HepG2 (cell line): ENCODE measurements around the gene PALMD. TPM values are rescaled to one million over a fixed set of nuclear protein-coding genes. Genes with fewer than 3 reads are reported as not detected.

Source experiments
- AGO2 ChIP-seq: fragments of 200-400 bp; formaldehyde crosslinking; optimal IDR thresholded peaks from 2 replicates; pipeline ENCODE3; 2017; ENCODE audit warnings: mild to moderate bottlenecking, low read depth, low read length, moderate library complexity
- CEBPG ChIP-seq: IDR thresholded peaks from 2 replicates; pipeline ENCODE4 v1.6.1; 2016
- CREB1 ChIP-seq, 2 experiments: fragments of 450-650 bp in 1 of 2; IDR thresholded peaks; 2 replicates each; pipeline ENCODE4 v1.6.1; 2016 to 2017; ENCODE audit warnings: control low read depth in 1 of 2, mild to moderate bottlenecking in 1 of 2, missing compliant biosample characterization in 1 of 2, missing genetic modification characterization in 1 of 2
- GATAD1 ChIP-seq: IDR thresholded peaks from 2 replicates; pipeline ENCODE4 v1.6.1; 2016; ENCODE audit warnings: missing genetic modification reagents, missing compliant biosample characterization
- GFI1 ChIP-seq: sonication (generic); formaldehyde crosslinking; IDR thresholded peaks from 2 replicates; pipeline ENCODE4 v1.5.0; 2020; ENCODE audit warnings: missing genetic modification reagents, mild to moderate bottlenecking, borderline replicate concordance
- HDAC2 ChIP-seq: sonication (generic); formaldehyde crosslinking; IDR thresholded peaks from 2 replicates; pipeline ENCODE4 v1.4.0; 2020; ENCODE audit warnings: missing genetic modification reagents
- HDAC6 ChIP-seq: fragments of 200-600 bp; sonication (generic); IDR thresholded peaks from 2 replicates; pipeline ENCODE4 v1.7.0; 2017; ENCODE audit warnings: mild to moderate bottlenecking, antibody characterized with exemption, low read length, low read depth
- HOXA7 ChIP-seq: sonication (generic); formaldehyde crosslinking; IDR thresholded peaks from 2 replicates; pipeline ENCODE4 v1.8.1; 2022; ENCODE audit warnings: mild to moderate bottlenecking, missing genetic modification reagents, moderate library complexity
- IKZF5 ChIP-seq: IDR thresholded peaks from 2 replicates; pipeline ENCODE4 v1.6.1; 2018; ENCODE audit warnings: missing genetic modification reagents, mild to moderate bottlenecking, missing compliant biosample characterization
- MAZ ChIP-seq, 2 experiments: sonication (generic) in 1 of 2; formaldehyde crosslinking in 1 of 2; IDR thresholded peaks; 2 replicates each; pipeline versions ENCODE4 v1.5.0 to v1.6.1; 2012 to 2020; ENCODE audit warnings: low read depth in 2 of 2, mild to moderate bottlenecking in 2 of 2, borderline replicate concordance in 1 of 2, improper control_type of control experiment in 1 of 2, low read length in 1 of 2, missing genetic modification reagents in 1 of 2, moderate library complexity in 1 of 2
- NFIC ChIP-seq: IDR thresholded peaks from 2 replicates; pipeline ENCODE4 v1.6.1; 2012; ENCODE audit warnings: mild to moderate bottlenecking, low read length, inconsistent platforms
- NR2F2 ChIP-seq: IDR thresholded peaks from 2 replicates; pipeline ENCODE4 v1.6.1; 2012; ENCODE audit warnings: low read depth, inconsistent platforms, borderline replicate concordance
- RFX1 ChIP-seq: fragments of 450-650 bp; IDR thresholded peaks from 2 replicates; pipeline ENCODE4 v1.6.1; 2017
- SAFB2 ChIP-seq: sonication (generic); formaldehyde crosslinking; IDR thresholded peaks from 2 replicates; pipeline ENCODE4 v1.5.1; 2020; ENCODE audit warnings: missing genetic modification reagents, low read depth, mild to moderate bottlenecking, borderline replicate concordance
- TCF7 ChIP-seq: sonication (generic); IDR thresholded peaks from 2 replicates; pipeline ENCODE4 v1.6.1; 2016; ENCODE audit warnings: antibody characterized with exemption, low read depth
- TRIM22 ChIP-seq: fragments of 450-650 bp; IDR thresholded peaks from 2 replicates; pipeline ENCODE4 v1.6.1; 2017
- ZNF24 ChIP-seq: fragments of 450-650 bp; IDR thresholded peaks from 2 replicates; pipeline ENCODE4 v1.6.1; 2017; ENCODE audit warnings: antibody characterized with exemption, mild to moderate bottlenecking
- ZNF253 ChIP-seq: sonication (generic); formaldehyde crosslinking; IDR thresholded peaks from 2 replicates; pipeline ENCODE4 v1.8.0; 2022; ENCODE audit warnings: mild to moderate bottlenecking, missing genetic modification reagents, borderline replicate concordance
- ZNF331 ChIP-seq: sonication (generic); formaldehyde crosslinking; IDR thresholded peaks from 2 replicates; pipeline ENCODE4 v1.4.0; 2020; ENCODE audit warnings: missing genetic modification reagents
- ZNF562 ChIP-seq: sonication (generic); formaldehyde crosslinking; IDR thresholded peaks from 2 replicates; pipeline ENCODE4 v1.8.0; 2022; ENCODE audit warnings: missing genetic modification reagents, borderline replicate concordance
- ZNF792 ChIP-seq: IDR thresholded peaks from 2 replicates; pipeline ENCODE4 v1.6.1; 2016
- polyA plus RNA-seq, 8 experiments: library from polyadenylated mRNA; depleted of rRNA in 3 of 8; stranded (reverse) in 7 of 8; unstranded in 1 of 8; fragments of >200 nt; fragmentation: Illumina TruSeq in 4 of 8; extraction: Trizol in 4 of 8; gene quantifications; 2 replicates each; pipeline versions ENCODE4 v1.2.1 to v1.2.3, GENCODE V29; 2011 to 2016; ENCODE audit warnings: low read depth in 4 of 8, missing spikeins in 1 of 8, mixed read lengths in 1 of 8; ENCODE audit not compliant: insufficient read depth in 1 of 8
- total RNA-seq, 5 experiments: library from RNA; depleted of rRNA; stranded (reverse); fragments of >200 nt; fragmentation: Illumina TruSeq; extraction: Trizol; gene quantifications; 2 replicates each; pipeline ENCODE4 v1.2.3, GENCODE V29; 2016; ENCODE audit warnings: low read depth in 1 of 5
- TF ChIP-seq, protein P1 (sequence below), 2 experiments: IDR thresholded peaks; 2 replicates each; pipeline ENCODE4 v1.6.1; 2011 to 2012; ENCODE audit warnings: low read length in 2 of 2, borderline replicate concordance in 1 of 2, low read depth in 1 of 2, mild to moderate bottlenecking in 1 of 2, moderate library complexity in 1 of 2
- TF ChIP-seq, protein P2 (sequence below): sonication (generic); formaldehyde crosslinking; conservative IDR thresholded peaks from 2 replicates; pipeline ENCODE4 v1.4.0; 2020; ENCODE audit warnings: missing genetic modification reagents
- TF ChIP-seq, protein P3 (sequence below): IDR thresholded peaks from 2 replicates; pipeline ENCODE4 v1.6.1; 2016; ENCODE audit warnings: mild to moderate bottlenecking, missing biosample characterization, missing genetic modification reagents

Gene PALMD
- total and polyA plus RNA-seq, 2 of the 13 experiments (the other 11 are each of a cell fraction or from before 2014, with no cell fraction given) = 5.5 to 31.1 TPM

DNA sequence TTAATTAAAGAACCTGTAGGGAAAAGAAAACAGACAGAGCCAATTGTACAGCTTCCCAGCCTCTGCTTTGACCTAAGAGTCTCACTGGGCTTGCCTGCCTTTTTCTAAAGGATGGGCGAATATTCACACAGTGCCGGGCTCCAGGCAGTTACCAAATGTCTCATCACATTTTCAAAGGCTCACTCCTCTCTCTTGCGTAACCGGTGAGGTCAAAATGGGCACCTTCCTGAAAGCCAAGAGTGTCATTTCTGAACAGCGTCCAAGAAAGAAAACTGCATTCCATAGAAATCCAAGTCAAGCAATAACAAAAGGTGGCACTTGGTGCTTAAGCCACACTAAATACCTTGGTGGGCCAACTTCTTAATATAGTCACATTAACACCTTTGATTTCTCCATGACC, 710 bp upstream of the PALMD start (continued):
- TF ChIP-seq, protein P1, sequence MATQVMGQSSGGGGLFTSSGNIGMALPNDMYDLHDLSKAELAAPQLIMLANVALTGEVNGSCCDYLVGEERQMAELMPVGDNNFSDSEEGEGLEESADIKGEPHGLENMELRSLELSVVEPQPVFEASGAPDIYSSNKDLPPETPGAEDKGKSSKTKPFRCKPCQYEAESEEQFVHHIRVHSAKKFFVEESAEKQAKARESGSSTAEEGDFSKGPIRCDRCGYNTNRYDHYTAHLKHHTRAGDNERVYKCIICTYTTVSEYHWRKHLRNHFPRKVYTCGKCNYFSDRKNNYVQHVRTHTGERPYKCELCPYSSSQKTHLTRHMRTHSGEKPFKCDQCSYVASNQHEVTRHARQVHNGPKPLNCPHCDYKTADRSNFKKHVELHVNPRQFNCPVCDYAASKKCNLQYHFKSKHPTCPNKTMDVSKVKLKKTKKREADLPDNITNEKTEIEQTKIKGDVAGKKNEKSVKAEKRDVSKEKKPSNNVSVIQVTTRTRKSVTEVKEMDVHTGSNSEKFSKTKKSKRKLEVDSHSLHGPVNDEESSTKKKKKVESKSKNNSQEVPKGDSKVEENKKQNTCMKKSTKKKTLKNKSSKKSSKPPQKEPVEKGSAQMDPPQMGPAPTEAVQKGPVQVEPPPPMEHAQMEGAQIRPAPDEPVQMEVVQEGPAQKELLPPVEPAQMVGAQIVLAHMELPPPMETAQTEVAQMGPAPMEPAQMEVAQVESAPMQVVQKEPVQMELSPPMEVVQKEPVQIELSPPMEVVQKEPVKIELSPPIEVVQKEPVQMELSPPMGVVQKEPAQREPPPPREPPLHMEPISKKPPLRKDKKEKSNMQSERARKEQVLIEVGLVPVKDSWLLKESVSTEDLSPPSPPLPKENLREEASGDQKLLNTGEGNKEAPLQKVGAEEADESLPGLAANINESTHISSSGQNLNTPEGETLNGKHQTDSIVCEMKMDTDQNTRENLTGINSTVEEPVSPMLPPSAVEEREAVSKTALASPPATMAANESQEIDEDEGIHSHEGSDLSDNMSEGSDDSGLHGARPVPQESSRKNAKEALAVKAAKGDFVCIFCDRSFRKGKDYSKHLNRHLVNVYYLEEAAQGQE (IDR thresholded peaks at IDR 0.05; ENCODE audit: borderline replicate concordance in 1 of 2, low read depth in 1 of 2, low read length in 2 of 2) = no peak
- no peak for TF ChIP-seq HDAC2 (CRISPR knock-in tag)
- TF ChIP-seq HOXA7 (CRISPR knock-in tag) = no peak
- TF ChIP-seq, protein P2, sequence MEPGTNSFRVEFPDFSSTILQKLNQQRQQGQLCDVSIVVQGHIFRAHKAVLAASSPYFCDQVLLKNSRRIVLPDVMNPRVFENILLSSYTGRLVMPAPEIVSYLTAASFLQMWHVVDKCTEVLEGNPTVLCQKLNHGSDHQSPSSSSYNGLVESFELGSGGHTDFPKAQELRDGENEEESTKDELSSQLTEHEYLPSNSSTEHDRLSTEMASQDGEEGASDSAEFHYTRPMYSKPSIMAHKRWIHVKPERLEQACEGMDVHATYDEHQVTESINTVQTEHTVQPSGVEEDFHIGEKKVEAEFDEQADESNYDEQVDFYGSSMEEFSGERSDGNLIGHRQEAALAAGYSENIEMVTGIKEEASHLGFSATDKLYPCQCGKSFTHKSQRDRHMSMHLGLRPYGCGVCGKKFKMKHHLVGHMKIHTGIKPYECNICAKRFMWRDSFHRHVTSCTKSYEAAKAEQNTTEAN (CRISPR knock-in tag) = no peak
- 0 out of 2 replicates have a peak, but pooled peaks have one; percentile 39 for TF ChIP-seq ZNF331 (CRISPR knock-in tag)
- TF ChIP-seq NR2F2 = 0 out of 2 replicates have a peak, but pooled peaks have one; percentile 37
- no peak for TF ChIP-seq HDAC6
- TF ChIP-seq CREB1 (IDR thresholded peaks at IDR 0.05) = no peak
- 0 out of 2 replicates have a peak, but pooled peaks have one; percentile 31 for TF ChIP-seq CREB1 (CRISPR knock-in tag; IDR thresholded peaks at IDR 0.05)
- TF ChIP-seq GATAD1 = no peak
- TF ChIP-seq GFI1 (CRISPR knock-in tag) = no peak
- no peak for TF ChIP-seq ZNF792
- no peak for TF ChIP-seq AGO2
- peak; percentile 96 for TF ChIP-seq CEBPG (CRISPR knock-in tag)
- TF ChIP-seq NFIC = no peak
- no peak for TF ChIP-seq ZNF253
- TF ChIP-seq TRIM22 = no peak
- no peak for TF ChIP-seq SAFB2 (CRISPR knock-in tag)
- TF ChIP-seq MAZ (IDR thresholded peaks at IDR 0.05; ENCODE audit: borderline replicate concordance, low read depth, low read length) = no peak
- TF ChIP-seq MAZ (CRISPR knock-in tag; IDR thresholded peaks at IDR 0.05; ENCODE audit: low read depth) = no peak
- no peak for TF ChIP-seq RFX1
- no peak for TF ChIP-seq IKZF5
- TF ChIP-seq, protein P3, sequence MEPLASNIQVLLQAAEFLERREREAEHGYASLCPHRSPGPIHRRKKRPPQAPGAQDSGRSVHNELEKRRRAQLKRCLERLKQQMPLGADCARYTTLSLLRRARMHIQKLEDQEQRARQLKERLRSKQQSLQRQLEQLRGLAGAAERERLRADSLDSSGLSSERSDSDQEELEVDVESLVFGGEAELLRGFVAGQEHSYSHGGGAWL (CRISPR knock-in tag) = no peak
- no peak for TF ChIP-seq ZNF24
- no peak for TF ChIP-seq ZNF562
- peak; percentile 53; the same call in 1 of the 2 replicates for TF ChIP-seq TCF7
